Measurements from ENCODE around the gene NDFIP2. TPM values are rescaled to one million over a fixed set of nuclear protein-coding genes. Genes with fewer than 3 reads are reported as not detected.

NDFIP2 gene
- total RNA-seq, 4 donors from 2014 or later = 16.8 to 26.7 (median 20.6) TPM

GRCh38 chr13:79442221-79442620 is 38.7 kb upstream of the NDFIP2 start:
- no peak for TF ChIP-seq CTCF (IDR thresholded peaks at IDR 0.05)
- ATAC-seq (ENCODE audit: low FRiP score) (no peak), DNase-seq (ENCODE audit: low spot score) (no peak)

GRCh38 chr13:79442706-79443105 is 38.2 kb upstream of the NDFIP2 start:
- ATAC-seq (ENCODE audit: low FRiP score) = no peak
- DNase-seq (ENCODE audit: low spot score) = no peak
- no peak for TF ChIP-seq CTCF (IDR thresholded peaks at IDR 0.05)

GRCh38 chr13:79445968-79446645 is 34.8 kb upstream of the NDFIP2 start:
- DNase-seq (ENCODE audit: low spot score) (no peak), ATAC-seq (ENCODE audit: low FRiP score) (no peak)
- TF ChIP-seq CTCF (IDR thresholded peaks at IDR 0.05) = no peak

- no peak for TF ChIP-seq CTCF (IDR thresholded peaks at IDR 0.05)
- DNase-seq (ENCODE audit: low spot score) (no peak), ATAC-seq (ENCODE audit: low FRiP score) (no peak)
Measured at GRCh38 chr13:79447141-79447540, 33.8 kb upstream of the NDFIP2 start.

- no peak for DNase-seq (ENCODE audit: low spot score)
- ATAC-seq (ENCODE audit: low FRiP score) = no peak
- no peak for TF ChIP-seq CTCF (IDR thresholded peaks at IDR 0.05)
Measured at GRCh38 chr13:79447741-79448140, 33.2 kb upstream of the NDFIP2 start.

GRCh38 chr13:79448413-79448812 is 32.5 kb upstream of the NDFIP2 start:
- DNase-seq (ENCODE audit: low spot score) (no peak), ATAC-seq (ENCODE audit: low FRiP score) (no peak)
- no peak for TF ChIP-seq CTCF (IDR thresholded peaks at IDR 0.05)

GRCh38 chr13:79450110-79450509 is 30.8 kb upstream of the NDFIP2 start:
- TF ChIP-seq CTCF (IDR thresholded peaks at IDR 0.05) = no peak
- ATAC-seq (ENCODE audit: low FRiP score) = no peak
- DNase-seq (ENCODE audit: low spot score) = no peak
